ENCODE data around the gene ATP8B1.
"Not testable (repeated sequence)": the region's sequence is repeated elsewhere in the genome, so short reads cannot be mapped to it uniquely, and the experiment has no call there.

The ATP8B1 gene

DNA sequence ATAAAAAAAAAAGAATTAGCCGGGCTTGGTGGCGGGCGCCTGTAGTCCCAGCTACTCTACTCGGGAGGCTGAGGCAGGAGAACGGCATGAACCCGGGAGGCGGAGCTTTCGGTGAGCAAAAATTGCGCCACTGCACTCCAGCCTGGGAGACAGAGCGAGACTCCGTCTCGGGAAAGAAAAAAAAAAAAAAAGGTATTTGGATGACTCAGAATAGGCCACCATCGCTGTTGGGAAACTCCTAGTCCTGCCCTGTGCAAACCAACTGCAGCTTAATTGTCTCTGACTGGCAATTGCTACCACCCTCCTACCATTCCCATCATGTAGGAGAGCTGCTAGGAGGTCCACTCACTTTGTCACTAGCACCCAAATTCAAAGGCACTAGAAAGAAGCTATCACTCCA lies 43.5 kb downstream of the ATP8B1 start:
- DNase-seq = no peak

- DNase-seq = no peak
These were observed 47.5 kb downstream of the ATP8B1 start for GRCh38 chr18:57755473-57756067.

DNA sequence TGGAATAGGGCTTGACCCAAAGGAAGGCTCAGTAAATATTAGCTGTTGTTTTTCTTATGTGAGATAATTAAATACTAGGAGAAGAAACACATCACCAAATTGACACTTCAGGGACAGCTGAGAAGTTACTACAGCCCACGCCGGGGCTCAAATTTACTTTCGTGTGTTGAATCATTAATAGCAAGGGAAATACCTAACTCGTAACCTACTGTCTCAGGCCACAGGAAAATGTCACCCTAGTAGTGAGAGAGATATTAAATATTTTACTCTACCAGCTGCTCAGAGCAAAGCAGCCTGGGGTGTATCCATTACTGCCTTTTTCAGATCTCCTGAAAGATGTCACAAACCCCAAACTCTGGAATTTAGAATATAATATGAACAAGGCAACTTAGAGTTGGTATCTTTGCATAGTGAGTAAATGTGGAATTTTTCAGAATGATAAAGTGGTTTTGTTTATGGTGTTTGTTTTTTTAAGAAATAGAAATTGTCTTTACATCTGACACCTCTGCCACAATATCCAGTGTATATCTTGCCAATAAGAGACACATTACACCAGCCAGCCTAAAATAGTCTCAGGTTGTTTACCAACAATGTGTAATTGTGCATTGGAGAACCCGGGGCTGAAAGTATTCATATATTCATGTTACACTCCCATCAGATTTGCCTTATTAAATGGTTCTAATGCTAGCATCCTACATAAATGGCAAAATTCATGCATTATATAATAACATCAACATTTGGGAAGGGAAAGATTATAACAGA lies 48.4 kb downstream of the ATP8B1 start:
- DNase-seq = no peak

DNA sequence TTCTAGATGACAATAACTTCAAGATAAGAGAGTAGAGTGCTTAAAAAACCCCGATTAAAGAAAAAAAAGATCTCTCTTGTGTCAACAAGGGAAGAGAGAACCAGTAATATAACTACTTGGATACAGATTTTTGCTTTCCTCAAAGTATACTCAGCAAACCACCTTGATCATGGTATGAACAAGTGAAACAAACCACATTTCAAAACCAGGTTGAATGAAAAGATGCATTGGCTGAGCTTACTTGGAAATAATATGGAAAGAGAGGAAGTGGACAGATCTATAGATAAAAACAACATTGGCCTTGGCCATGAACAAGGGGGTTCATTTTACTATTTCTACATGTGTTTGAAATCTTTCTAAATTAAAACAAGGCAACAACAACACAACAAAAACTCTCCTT lies 50.1 kb downstream of the ATP8B1 start:
- no peak for DNase-seq

GRCh38 chr18:57749604-57749970 lies 53.5 kb downstream of the ATP8B1 start:
- no peak for DNase-seq

GRCh38 chr18:57748770-57749603 lies 54.1 kb downstream of the ATP8B1 start:
- no peak for DNase-seq

DNA sequence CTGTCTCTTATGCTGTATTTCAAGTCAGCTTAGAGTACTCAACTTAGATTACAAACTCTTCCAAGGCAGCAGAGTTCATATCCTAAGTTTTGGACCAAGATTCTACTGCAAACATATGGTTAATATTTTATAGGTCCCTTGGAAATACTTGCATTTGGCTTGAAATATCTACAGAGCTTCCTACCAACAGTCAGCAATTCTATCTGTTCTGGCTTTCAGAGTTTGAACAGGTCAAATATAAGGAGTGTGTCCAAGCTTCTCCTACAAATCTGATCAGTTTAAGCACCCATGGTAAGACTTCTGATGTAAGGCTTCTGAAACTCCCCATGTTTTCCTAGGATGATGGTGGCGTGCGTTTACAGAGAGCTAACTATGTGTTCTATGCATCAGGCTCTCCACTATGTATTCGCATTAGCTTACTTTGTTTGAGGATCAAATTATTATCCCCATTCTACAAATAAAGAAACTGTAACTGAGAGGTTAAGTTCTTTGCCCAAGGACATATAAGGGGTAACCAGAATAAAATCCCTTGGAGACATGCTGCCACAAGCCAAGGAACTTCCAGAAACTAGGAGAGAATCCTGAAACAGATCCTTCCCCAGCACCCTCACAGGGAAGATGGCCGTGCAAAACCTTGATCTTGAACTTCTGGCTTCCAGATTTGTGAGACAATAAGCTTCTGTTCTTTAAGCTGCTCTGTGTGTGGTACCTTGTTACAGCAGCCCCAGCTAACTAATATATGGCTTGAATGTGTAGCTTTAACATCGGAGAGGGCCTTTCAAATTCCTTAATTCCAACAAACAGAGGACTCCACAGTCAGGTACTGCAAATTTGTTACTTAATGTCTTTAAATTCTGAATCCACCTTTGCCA lies 55.1 kb downstream of the ATP8B1 start:
- DNase-seq = no peak

DNA sequence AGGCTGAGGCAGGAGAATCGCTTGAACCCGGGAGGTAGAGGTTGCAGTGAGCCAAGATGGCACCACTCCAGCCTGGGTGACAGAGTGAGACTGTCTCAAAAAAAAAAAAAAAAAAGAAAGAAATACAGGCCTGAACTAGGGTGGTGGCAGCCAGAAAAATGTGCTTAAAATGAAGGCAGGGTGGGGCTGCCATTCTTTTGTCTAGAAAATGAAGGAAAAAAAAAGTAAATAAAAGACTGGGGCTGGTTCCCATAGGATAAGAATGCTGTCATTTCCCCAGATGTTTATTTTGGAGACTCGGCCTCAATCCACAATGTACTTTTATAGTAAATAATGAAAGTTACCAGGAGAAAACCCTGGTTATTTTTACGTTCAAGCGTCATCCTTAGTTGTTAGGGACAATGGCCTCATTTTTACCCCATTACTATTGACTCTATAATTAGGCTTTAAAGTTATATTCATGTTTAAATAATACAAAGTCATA lies 58.9 kb downstream of the ATP8B1 start:
- no peak for DNase-seq

DNA sequence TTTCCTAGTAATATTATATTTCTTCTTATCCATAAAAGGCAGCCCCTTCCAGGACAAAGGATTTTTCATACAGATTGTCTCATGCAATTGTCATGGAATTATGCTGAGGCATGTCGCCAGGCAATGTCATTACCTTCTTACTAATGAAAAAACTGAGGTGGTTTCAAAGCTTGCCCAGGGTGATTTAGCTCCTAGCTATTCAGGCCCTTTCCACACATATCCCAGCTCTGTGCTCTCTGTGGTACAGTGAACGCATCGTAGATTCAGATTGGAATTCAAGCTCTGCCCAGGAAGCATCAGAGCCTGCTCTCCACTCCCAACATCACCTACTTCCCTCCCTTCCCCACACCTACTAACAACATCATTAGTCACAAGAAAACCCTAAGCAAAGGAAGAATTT lies 60.1 kb downstream of the ATP8B1 start:
- DNase-seq = no peak

DNA sequence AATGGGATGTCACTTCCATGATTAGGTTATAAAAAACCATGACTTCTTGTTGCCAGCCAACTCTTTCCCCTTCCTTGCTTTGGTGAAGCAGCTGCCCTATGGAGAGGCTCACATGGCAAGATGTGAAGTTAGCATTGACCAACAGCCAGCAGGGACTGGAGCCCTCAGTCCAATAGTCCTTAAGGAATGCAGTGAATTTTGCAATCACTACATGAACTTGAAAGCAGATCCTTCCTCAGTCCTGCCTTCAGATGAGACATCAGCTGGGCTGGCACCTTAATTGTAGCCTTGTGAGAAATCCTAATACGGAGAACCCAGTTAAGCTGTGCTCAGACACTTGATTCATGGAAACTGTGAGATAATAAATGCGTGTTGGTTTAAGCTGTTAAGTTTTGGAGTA lies 61.8 kb downstream of the ATP8B1 start:
- DNase-seq = no peak

DNA sequence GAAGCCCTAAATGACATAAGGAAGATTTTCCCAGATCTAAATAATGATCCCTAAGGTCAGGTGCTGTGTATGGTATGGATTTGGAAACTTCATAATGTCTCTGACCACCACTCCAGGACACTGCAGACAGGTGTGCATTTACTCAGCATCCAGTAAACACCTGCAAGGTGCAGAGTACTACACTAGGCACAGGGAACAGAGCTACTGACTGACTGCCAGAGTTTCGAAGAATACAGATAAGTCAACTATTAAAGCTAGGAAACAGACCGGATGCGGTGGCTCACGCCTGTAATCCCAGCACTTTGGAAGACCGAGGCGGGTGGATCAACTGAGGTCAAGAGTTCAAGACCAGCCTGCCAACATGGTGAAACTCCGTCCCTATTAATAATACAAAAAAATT lies 65.0 kb downstream of the ATP8B1 start:
- no peak for DNase-seq

- no peak for DNase-seq
These were observed 65.6 kb downstream of the ATP8B1 start for GRCh38 chr18:57737400-57738060.

DNA sequence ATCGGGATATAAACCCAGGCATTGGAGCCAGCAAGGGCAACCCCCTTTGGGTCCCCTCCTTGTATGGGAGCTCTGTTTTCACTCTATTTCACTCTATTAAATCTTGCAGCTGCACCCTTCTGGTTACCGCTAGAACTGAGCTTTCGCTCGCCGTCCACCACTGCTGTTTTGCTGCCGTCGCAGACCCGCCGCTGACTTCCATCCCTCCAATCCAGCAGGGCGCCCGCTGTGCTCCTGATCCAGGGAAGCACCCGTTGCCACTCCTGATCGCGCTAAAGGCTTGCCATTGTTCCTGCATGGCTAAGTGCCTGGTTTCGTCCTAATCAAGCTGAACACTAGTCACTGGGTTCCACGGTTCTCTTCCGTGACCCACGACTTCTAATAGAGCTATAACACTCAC lies 68.1 kb downstream of the ATP8B1 start:
- DNase-seq = not testable (repeated sequence)

- no peak for DNase-seq
These were observed 69.3 kb downstream of the ATP8B1 start for GRCh38 chr18:57733861-57734260.

DNA sequence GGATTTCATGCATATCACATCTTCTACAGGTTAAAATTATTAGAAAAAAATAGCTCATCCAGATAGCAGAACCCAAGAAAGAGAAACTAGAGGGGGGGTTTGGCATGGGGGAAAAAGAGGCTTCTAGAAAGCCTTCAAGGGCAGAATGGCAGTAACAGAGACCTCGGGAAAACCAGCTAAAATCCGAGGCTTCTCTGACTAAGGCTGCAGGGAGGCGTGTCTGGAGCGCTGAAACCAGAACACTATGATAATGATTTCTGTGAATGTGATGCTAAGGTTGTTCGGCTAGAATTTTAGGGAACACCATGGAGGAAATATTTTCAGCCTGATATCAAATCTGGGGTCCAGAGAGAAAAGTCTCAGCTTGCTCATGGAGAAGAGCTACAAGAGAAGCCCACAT lies 73.0 kb downstream of the ATP8B1 start:
- DNase-seq = no peak

DNA sequence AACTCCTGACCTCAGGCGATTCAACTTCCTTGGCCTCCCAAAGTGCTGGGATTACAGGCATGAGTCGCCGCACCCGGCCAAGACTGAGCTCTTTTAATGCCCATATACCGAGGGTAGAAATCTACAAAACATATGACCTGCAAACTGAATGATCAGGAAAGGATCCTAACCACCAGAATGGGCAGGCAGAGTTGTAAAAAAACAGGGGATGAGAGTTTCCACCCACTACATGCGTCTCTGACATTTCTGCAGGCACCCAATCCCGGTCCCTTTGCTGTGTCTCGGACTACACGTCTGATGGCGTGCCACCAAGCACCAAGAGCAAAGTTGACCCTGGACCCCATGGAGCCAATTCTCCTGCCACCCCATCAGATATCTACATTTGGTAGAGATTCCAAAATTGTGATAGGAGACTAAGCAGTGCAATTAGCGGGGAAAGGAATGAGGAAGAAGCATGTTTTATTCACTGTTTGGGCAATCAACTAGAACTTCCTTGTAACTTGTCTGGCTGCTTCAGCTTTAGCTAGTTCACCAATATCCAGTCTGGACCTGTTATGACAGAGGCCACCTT lies 74.1 kb downstream of the ATP8B1 start:
- no peak for DNase-seq

DNA sequence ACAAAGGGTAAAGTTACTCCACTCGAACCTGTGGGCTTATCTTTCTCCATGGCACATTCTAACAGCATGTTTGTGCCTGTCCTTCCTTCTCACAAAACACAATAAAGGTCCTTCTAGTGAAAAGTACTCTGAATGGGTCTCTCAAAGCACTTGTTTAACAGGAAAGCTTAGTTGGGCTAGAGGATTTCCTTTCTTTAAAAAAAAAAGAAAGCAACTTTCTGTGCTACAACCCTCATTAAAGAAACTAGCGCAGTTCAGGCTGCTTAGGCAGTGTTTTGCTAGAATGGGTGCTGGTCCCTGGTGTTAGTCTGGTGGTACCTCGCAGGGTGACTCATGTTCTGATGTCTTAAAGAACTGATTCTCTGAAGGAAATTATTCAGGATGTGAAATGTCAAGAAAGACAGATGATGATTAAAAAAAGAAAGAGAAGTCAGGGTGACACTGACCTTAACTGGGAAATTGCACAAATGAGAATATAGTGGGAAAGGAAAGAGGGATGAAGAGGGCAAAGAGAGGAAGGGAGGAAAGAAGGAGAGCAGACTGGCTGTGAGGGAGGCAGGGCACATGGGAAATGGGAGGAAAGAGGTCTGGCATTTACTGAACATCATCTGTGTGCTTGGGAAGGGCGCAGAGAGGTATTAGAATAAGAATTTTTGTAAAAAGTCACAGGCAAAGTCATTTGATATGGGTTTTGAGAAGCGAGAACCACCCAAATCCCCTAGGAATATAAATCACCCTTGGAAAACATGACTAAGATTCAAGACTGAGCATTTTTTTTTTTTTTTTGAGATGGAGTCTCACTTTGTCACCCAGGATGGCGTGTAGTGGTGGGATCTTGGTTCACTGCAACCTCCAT lies 74.9 kb downstream of the ATP8B1 start:
- no peak for DNase-seq

GRCh38 chr18:57719211-57719935 lies 83.7 kb downstream of the ATP8B1 start:
- not testable (repeated sequence) for DNase-seq

DNA sequence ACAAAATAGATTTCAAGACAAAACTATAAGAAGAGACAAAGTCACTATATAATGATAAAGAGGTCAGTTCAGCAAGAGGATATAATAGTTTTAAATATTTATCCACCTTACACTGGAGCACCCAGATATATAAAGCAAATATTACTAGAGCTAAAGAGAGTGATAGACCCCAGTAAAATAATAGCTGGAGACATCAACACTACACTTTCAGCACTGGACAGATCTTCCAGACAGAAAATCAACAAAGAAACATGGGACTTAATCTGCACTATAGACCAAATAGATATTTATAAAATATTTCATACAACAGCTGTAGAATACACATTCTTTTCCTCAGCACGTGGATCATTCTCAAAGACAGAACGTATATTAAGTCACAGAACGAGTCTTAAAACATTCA lies 86.6 kb downstream of the ATP8B1 start:
- DNase-seq = no peak

GRCh38 chr18:57715671-57716070 lies 87.4 kb downstream of the ATP8B1 start:
- DNase-seq = no peak

Data from retina (tissue), 1 donor.